HPDE6-E6E7 (cell line): ENCODE data around the gene UBE2V1.
"Not testable (repeated sequence)": the region's sequence is repeated elsewhere in the genome, so short reads cannot be mapped to it uniquely, and the experiment has no call there.

Source experiments
- DNase-seq: peaks from one replicate; pipeline ENCODE4 v3.0.0; 2011; ENCODE audit warnings: missing footprints; ENCODE audit errors: extremely low spot score

Gene UBE2V1

GRCh38 chr20:50115041-50115512 lies 2.1 kb upstream of the UBE2V1 start:
- DNase-seq: no peak

GRCh38 chr20:50113420-50114224 lies 672 bp upstream of the UBE2V1 start:
- no peak for DNase-seq

GRCh38 chr20:50111829-50112495 lies 988 bp downstream of the UBE2V1 start:
- DNase-seq: no peak

GRCh38 chr20:50111120-50111828 lies 1.7 kb downstream of the UBE2V1 start:
- peak; percentile 92 for DNase-seq

- peak; percentile 62 for DNase-seq
Measured at GRCh38 chr20:50110141-50111047, 2.6 kb downstream of the UBE2V1 start.

- no peak for DNase-seq
Measured at GRCh38 chr20:50108556-50109235, 4.3 kb downstream of the UBE2V1 start.

- no peak for DNase-seq
Measured at GRCh38 chr20:50107796-50108331, 5.1 kb downstream of the UBE2V1 start.

- no peak for DNase-seq
Measured at GRCh38 chr20:50107086-50107660, 5.8 kb downstream of the UBE2V1 start.

GRCh38 chr20:50106669-50107068 lies 6.3 kb downstream of the UBE2V1 start:
- DNase-seq: not testable (repeated sequence)

- DNase-seq: peak; percentile 97
Measured at GRCh38 chr20:50103464-50104107, 9.4 kb downstream of the UBE2V1 start.

GRCh38 chr20:50102551-50102950 lies 10.4 kb downstream of the UBE2V1 start:
- DNase-seq: not testable (repeated sequence)

- no peak for DNase-seq
Measured at GRCh38 chr20:50101887-50102286, 11.1 kb downstream of the UBE2V1 start.

GRCh38 chr20:50101281-50101680 lies 11.7 kb downstream of the UBE2V1 start:
- no peak for DNase-seq

GRCh38 chr20:50100552-50100951 lies 12.4 kb downstream of the UBE2V1 start:
- DNase-seq: no peak

GRCh38 chr20:50099565-50099991 lies 13.4 kb downstream of the UBE2V1 start:
- DNase-seq: no peak

- no peak for DNase-seq
Measured at GRCh38 chr20:50099113-50099512, 13.8 kb downstream of the UBE2V1 start.

GRCh38 chr20:50098259-50098658 lies 14.7 kb downstream of the UBE2V1 start:
- DNase-seq: no peak

- DNase-seq: no peak
Measured at GRCh38 chr20:50097843-50098242, 15.1 kb downstream of the UBE2V1 start.

GRCh38 chr20:50096237-50096636 lies 16.7 kb downstream of the UBE2V1 start:
- no peak for DNase-seq
